Endothelial cell of umbilical vein (primary cell): ENCODE measurements around the gene STC2. TPM values are rescaled to one million over a fixed set of nuclear protein-coding genes. Genes with fewer than 3 reads are reported as not detected.

Source experiments
- BruUV-seq: library from RNA; stranded (reverse); fragments of 400-500 nt; replicated peaks from 2 replicates; lab custom pipeline; 2021; lab: Mats Ljungman, UMichigan
- CTCF ChIA-PET: fragments of 300-600, 350-600 bp; sonication (Branson Sonifier 250); formaldehyde crosslinking; loops from one replicate; lab custom pipeline; 2021; ENCODE audit warnings: antibody characterized with exemption, inconsistent platforms; lab: Charles Lee
- POLR2A ChIA-PET: fragments of 300-600, 350-600 bp; sonication (Branson Sonifier 250); formaldehyde crosslinking; loops from one replicate; lab custom pipeline; 2021; ENCODE audit warnings: antibody characterized with exemption, inconsistent platforms; lab: Charles Lee
- DNase-seq: peaks from one replicate; pipeline ENCODE4 v3.0.0-alpha.2; 2011; ENCODE audit warnings: low read depth, low spot score
- FAIRE-seq: peaks from 2 replicates; lab custom pipeline; 2011; peaks lifted over from hg19 to GRCh38; lab: Jason Lieb, UNC
- H2AFZ ChIP-seq: 2 replicates; pipeline ENCODE4 v1.6.0; 2012; ENCODE audit warnings: low read depth, low read length, control low read depth, inconsistent platforms
- H3K27ac ChIP-seq: 2 replicates; pipeline ENCODE4 v1.5.1; 2011; ENCODE audit warnings: low read depth, mild to moderate bottlenecking, control low read depth, low read length, moderate library complexity; ENCODE audit not compliant: insufficient read depth
- H3K27me3 ChIP-seq, 2 experiments: 2 replicates each; pipeline versions ENCODE4 v1.6.0 to v1.6.1; 2011; ENCODE audit warnings: low read length in 2 of 2, mixed read lengths in 1 of 2; ENCODE audit not compliant: control insufficient read depth in 2 of 2, insufficient read depth in 2 of 2
- H3K36me3 ChIP-seq, 2 experiments: 2 replicates in 1 of 2; 3 replicates in 1 of 2; pipeline ENCODE4 v1.5.1; 2011; ENCODE audit warnings: low read length in 2 of 2, mild to moderate bottlenecking in 1 of 2, moderate library complexity in 1 of 2; ENCODE audit not compliant: control insufficient read depth in 2 of 2, insufficient read depth in 2 of 2; ENCODE audit errors: extremely low read depth in 1 of 2
- H3K4me1 ChIP-seq: 3 replicates; pipeline ENCODE4 v1.5.1; 2011; ENCODE audit warnings: mild to moderate bottlenecking, low read length; ENCODE audit not compliant: control insufficient read depth, insufficient read depth; ENCODE audit errors: extremely low read depth
- H3K4me2 ChIP-seq: 2 replicates; pipeline ENCODE4 v1.6.1; 2011; ENCODE audit warnings: low read length, control low read depth, mixed read lengths; ENCODE audit not compliant: insufficient read depth
- H3K4me3 ChIP-seq, 3 experiments: fragments of 200-600 bp in 1 of 3; sonication (generic), shearing (Covaris generic) in 1 of 3; replicated peaks in 1 of 3; 2 replicates each; pipeline ENCODE4 v1.5.1; 2011 to 2016; ENCODE audit warnings: control low read depth in 3 of 3, low read length in 3 of 3, mild to moderate bottlenecking in 2 of 3, inconsistent platforms in 1 of 3, low read depth in 1 of 3, moderate library complexity in 1 of 3; ENCODE audit not compliant: insufficient read depth in 1 of 3
- H3K79me2 ChIP-seq: 2 replicates; pipeline ENCODE4 v1.6.0; 2012; ENCODE audit warnings: low read length, inconsistent platforms; ENCODE audit not compliant: control insufficient read depth, insufficient read depth
- H3K9ac ChIP-seq: replicated peaks from 2 replicates; pipeline ENCODE3; 2011; ENCODE audit warnings: low read length, control low read depth; ENCODE audit not compliant: insufficient read depth; ENCODE audit errors: extremely low read depth
- H3K9me1 ChIP-seq: replicated peaks from 3 replicates; pipeline ENCODE4 v1.6.0; 2011; ENCODE audit warnings: mild to moderate bottlenecking, low read length; ENCODE audit not compliant: control insufficient read depth, insufficient read depth; ENCODE audit errors: extremely low read depth
- H3K9me3 ChIP-seq: replicated peaks from 2 replicates; pipeline ENCODE4 v1.5.1; 2012; ENCODE audit warnings: low read length, inconsistent platforms; ENCODE audit not compliant: control insufficient read depth, insufficient read depth
- H4K20me1 ChIP-seq: replicated peaks from 2 replicates; pipeline ENCODE3; 2011; ENCODE audit warnings: mild to moderate bottlenecking, low read length; ENCODE audit not compliant: control insufficient read depth, insufficient read depth; ENCODE audit errors: extremely low read depth
- CTCF ChIP-seq, 2 donors: IDR thresholded peaks; 1 replicate in 1 of 2; 2 replicates in 1 of 2; pipeline ENCODE4 v1.5.1; 2011; ENCODE audit warnings: low read length in 2 of 2, mild to moderate bottlenecking in 2 of 2, moderate library complexity in 2 of 2, control low read depth in 1 of 2, inconsistent platforms in 1 of 2, low read depth in 1 of 2; ENCODE audit not compliant: insufficient read depth in 1 of 2; ENCODE audit errors: extremely low read depth in 1 of 2
- EZH2 ChIP-seq: IDR thresholded peaks from 2 replicates; pipeline ENCODE4 v1.6.1; 2012; ENCODE audit warnings: borderline replicate concordance, low read depth, mild to moderate bottlenecking, moderate library complexity, low read length, inconsistent platforms; ENCODE audit not compliant: severe bottlenecking
- FOS ChIP-seq: IDR thresholded peaks from 2 replicates; pipeline ENCODE4 v1.6.1; 2011; ENCODE audit warnings: mild to moderate bottlenecking, low read length, moderate library complexity, borderline replicate concordance; ENCODE audit not compliant: insufficient read depth
- GATA2 ChIP-seq: IDR thresholded peaks from 2 replicates; pipeline ENCODE4 v1.7.0; 2011; ENCODE audit warnings: low read depth, mild to moderate bottlenecking, moderate library complexity, mixed read lengths, low read length; ENCODE audit not compliant: insufficient read length, insufficient read depth
- JUN ChIP-seq: IDR thresholded peaks from 2 replicates; pipeline ENCODE4 v1.6.1; 2011; ENCODE audit warnings: borderline replicate concordance, low read depth; ENCODE audit not compliant: insufficient read length, insufficient read depth
- MAX ChIP-seq: IDR thresholded peaks from 2 replicates; pipeline ENCODE4 v1.6.1; 2011; ENCODE audit not compliant: insufficient read depth, insufficient read length
- MYC ChIP-seq: IDR thresholded peaks from one replicate; pipeline ENCODE4 v1.6.1; 2011; ENCODE audit warnings: mild to moderate bottlenecking, low read depth, low read length
- POLR2A ChIP-seq: IDR thresholded peaks from 2 replicates; pipeline ENCODE4 v1.6.1; 2012; ENCODE audit warnings: low read depth, mild to moderate bottlenecking, control low read depth, low read length
- POLR2AphosphoS5 ChIP-seq: IDR thresholded peaks from 2 replicates; pipeline ENCODE4 v1.6.1; 2012; ENCODE audit warnings: low read depth, mild to moderate bottlenecking, control low read depth, low read length, moderate library complexity; ENCODE audit not compliant: insufficient read depth
- dilution Hi-C: fragments of 300-500 bp; cut with MboI; formaldehyde crosslinking; loops from one replicate; pipeline ENCODE4 v1.15.0; 2019; ENCODE audit warnings: low sequenced_read_pairs; ENCODE audit not compliant: extremely low pct_ligation_motif_present
- intact Hi-C: fragments of 100-400 bp; cut with micrococcal nuclease; formaldehyde crosslinking; loops from one replicate; pipeline ENCODE4 v1.10.0; 2022
- polyA plus RNA-seq, 4 experiments: library from polyadenylated mRNA; depleted of rRNA in 3 of 4; stranded (reverse) in 3 of 4; unstranded in 1 of 4; fragments of >200 nt; gene quantifications; 2 replicates each; pipeline versions ENCODE4 v1.2.1 to v1.2.3, GENCODE V29; 2011 to 2012; ENCODE audit warnings: missing spikeins in 1 of 4
- total RNA-seq: library from RNA; stranded (reverse); gene quantifications from 2 replicates; pipeline ENCODE4 v1.2.3, GENCODE V29; 2021

Gene STC2
- total and polyA plus RNA-seq, 2 donors (not counting 3 experiments of a cell fraction or from before 2014, with no cell fraction given): 19.0 to 26.9 TPM

GRCh38 chr5:173339286-173339685 lies 11.1 kb upstream of the STC2 start:
- TF ChIP-seq MAX (no peak), MYC (no peak), GATA2 (no peak), POLR2AphosphoS5 (no peak), EZH2 (no peak)
- no peak overlapping the region for H2AFZ ChIP-seq
- no peaks in the 10 kb centered on the region for H4K20me1 ChIP-seq
- intact Hi-C loops (loop anchor here (10.0 kb wide), 1 partner anchor 426 kb away; no protein-coding TSS in a partner anchor), dilution Hi-C loops (no loop called here)
- no peak overlapping the region for H3K27ac ChIP-seq
- DNase-seq: no peak
- no peaks in the 10 kb centered on the region for H3K36me3 ChIP-seq
- FAIRE-seq: no peak
- POLR2A ChIA-PET: no interaction called here
- H3K4me1 ChIP-seq: peaks cover 7% of the 10 kb centered on the region
- BruUV-seq: no TSS peak
- no peak overlapping the region for H3K4me2 ChIP-seq
- H3K9me3 ChIP-seq: no peaks in the 10 kb centered on the region
- CTCF ChIA-PET: no interaction called here
- H3K9ac ChIP-seq: no peak overlapping the region
- no peaks in the 10 kb centered on the region for H3K9me1 ChIP-seq
- H3K27me3 ChIP-seq: no peaks in the 10 kb centered on the region
- no peaks in the 10 kb centered on the region for H3K79me2 ChIP-seq
- H3K4me3 ChIP-seq: no peak overlapping the region

- FAIRE-seq: no peak
- POLR2A ChIA-PET: interaction anchor here (0.6 kb wide), 1 partner anchor 44 kb away, joined by 5 read pairs; no protein-coding TSS in a partner anchor
- CTCF ChIA-PET: interaction anchor here (1.0 to 1.6 kb wide), 3 partner anchors 11 to 235 kb away, joined by 3 to 8 read pairs (median 5); no protein-coding TSS in a partner anchor
Measured at GRCh38 chr5:173338380-173339015, 10.3 kb upstream of the STC2 start.

More at GRCh38 chr5:173338380-173339015, 10.3 kb upstream of the STC2 start:
- intact Hi-C loops: loop anchor here (10.0 kb wide), 1 partner anchor 426 kb away; no protein-coding TSS in a partner anchor
- H3K9me3 ChIP-seq: no peaks in the 10 kb centered on the region
- BruUV-seq: no TSS peak
- no peak overlapping the region for H3K27ac ChIP-seq
- peaks cover 14% of the 10 kb centered on the region for H3K4me1 ChIP-seq
- H3K9me1 ChIP-seq: no peaks in the 10 kb centered on the region
- no peak overlapping the region for H2AFZ ChIP-seq
- H3K27me3 ChIP-seq: no peaks in the 10 kb centered on the region
- no peak overlapping the region for H3K9ac ChIP-seq
- H3K79me2 ChIP-seq: no peaks in the 10 kb centered on the region
- no peak overlapping the region for H3K4me3 ChIP-seq
- dilution Hi-C loops: no loop called here
- H4K20me1 ChIP-seq: no peaks in the 10 kb centered on the region
- DNase-seq: no peak
- no peak for TF ChIP-seq CTCF (IDR thresholded peaks at IDR 0.05; ENCODE audit: extremely low read depth in 1 of 2, insufficient read depth in 1 of 2, low read depth in 1 of 2, low read length in 2 of 2)
- TF ChIP-seq JUN: no peak
- no peak for TF ChIP-seq POLR2AphosphoS5
- TF ChIP-seq EZH2: no peak
- TF ChIP-seq GATA2: no peak
- TF ChIP-seq MYC: no peak
- TF ChIP-seq POLR2A: no peak
- TF ChIP-seq FOS: no peak
- no peak for TF ChIP-seq MAX
- no peak overlapping the region for H3K4me2 ChIP-seq
- H3K36me3 ChIP-seq: no peaks in the 10 kb centered on the region
